HG03139 (cell line): ENCODE measurements around the gene IFNA13.

Experiments
- ATAC-seq: cut with Tn5 transposase; IDR thresholded peaks from one replicate; pipeline ENCODE4 v1.9.1; 2021; ENCODE audit not compliant: unreplicated experiment

Gene IFNA13

GRCh38 chr9:21362287-21362686 is 5.6 kb downstream of the IFNA13 start:
- ATAC-seq = no peak

- ATAC-seq = peak; percentile 90
Measured at GRCh38 chr9:21357479-21358460, 10.1 kb downstream of the IFNA13 start.

GRCh38 chr9:21350787-21351186 is 17.1 kb downstream of the IFNA13 start, which contains the start of gene IFNA6:
Gene IFNA6 (minus strand): TSS chr9:21350887. CDS start chr9:21350887, 0 bp downstream.
- ATAC-seq = no peak

- no peak for ATAC-seq
Measured at GRCh38 chr9:21348430-21348970, 19.4 kb downstream of the IFNA13 start.

- ATAC-seq = no peak
Measured at GRCh38 chr9:21340735-21341134, 27.1 kb downstream of the IFNA13 start.

- no peak for ATAC-seq
Measured at GRCh38 chr9:21336457-21336856, 31.4 kb downstream of the IFNA13 start.

GRCh38 chr9:21334701-21335632 is 32.9 kb downstream of the IFNA13 start, which contains the start of gene KLHL9:
Gene KLHL9 (minus strand): TSS chr9:21335404. CDS start chr9:21334859, 545 bp downstream.
- peak; percentile 78 for ATAC-seq

- no peak for ATAC-seq
Measured at GRCh38 chr9:21333226-21333625, 34.6 kb downstream of the IFNA13 start.

- ATAC-seq = no peak
Measured at GRCh38 chr9:21331676-21332402, 36.0 kb downstream of the IFNA13 start.

GRCh38 chr9:21326526-21327139 is 41.2 kb downstream of the IFNA13 start:
- ATAC-seq = peak; percentile 73

- no peak for ATAC-seq
Measured at GRCh38 chr9:21324047-21324446, 43.8 kb downstream of the IFNA13 start.

GRCh38 chr9:21322911-21323461 is 44.9 kb downstream of the IFNA13 start:
- ATAC-seq = no peak

GRCh38 chr9:21320465-21320864 is 47.4 kb downstream of the IFNA13 start:
- no peak for ATAC-seq

- ATAC-seq = peak; percentile 63
Measured at GRCh38 chr9:21317956-21318923, 49.6 kb downstream of the IFNA13 start.
